ENCODE data around the gene ANO4.

Gene ANO4

DNA sequence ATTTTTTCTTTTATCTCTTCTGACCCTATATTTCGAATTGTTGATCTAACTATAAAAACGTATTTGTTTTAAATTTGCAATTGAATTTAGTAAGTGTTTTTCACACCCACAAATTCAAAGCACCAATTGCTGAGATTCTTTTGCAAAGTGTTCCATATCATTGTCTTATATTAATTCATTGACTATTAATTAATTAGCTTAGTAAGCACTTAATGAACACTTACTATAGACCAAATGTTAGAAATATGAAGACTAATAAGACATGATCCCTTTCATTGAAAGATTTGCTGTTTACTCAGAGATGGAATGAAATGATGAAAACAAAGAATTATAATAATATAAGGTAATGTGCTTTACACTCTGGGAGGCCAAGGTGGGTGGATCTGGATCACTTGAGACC, 14.2 kb downstream of the ANO4 start:
- DNase-seq (ENCODE audit: low read depth in 3 of 3): no peak

DNA sequence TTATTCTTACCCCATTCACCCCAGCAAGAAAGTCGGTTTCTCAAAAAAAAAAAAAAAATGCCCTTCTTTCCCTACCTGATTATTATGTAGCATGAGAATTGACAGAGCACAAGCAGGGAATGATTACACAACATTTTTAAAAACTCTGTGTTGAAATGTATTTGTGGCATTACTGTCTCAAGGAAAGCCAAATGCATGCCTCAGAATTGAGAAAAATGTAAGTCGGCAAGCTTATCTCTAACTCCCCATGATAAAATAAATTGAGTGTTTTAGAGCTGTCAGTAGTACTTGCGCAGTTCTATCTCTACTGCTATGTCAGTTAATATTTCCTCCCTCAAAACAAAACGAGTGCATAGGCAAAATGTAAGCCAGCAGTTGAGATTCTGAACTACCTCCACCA, 25.7 kb downstream of the ANO4 start:
- no peak for DNase-seq (ENCODE audit: low read depth in 3 of 3)

- DNase-seq (ENCODE audit: low read depth in 3 of 3): no peak
Observed at GRCh38 chr12:100823963-100824362, 29.4 kb downstream of the ANO4 start.

DNA sequence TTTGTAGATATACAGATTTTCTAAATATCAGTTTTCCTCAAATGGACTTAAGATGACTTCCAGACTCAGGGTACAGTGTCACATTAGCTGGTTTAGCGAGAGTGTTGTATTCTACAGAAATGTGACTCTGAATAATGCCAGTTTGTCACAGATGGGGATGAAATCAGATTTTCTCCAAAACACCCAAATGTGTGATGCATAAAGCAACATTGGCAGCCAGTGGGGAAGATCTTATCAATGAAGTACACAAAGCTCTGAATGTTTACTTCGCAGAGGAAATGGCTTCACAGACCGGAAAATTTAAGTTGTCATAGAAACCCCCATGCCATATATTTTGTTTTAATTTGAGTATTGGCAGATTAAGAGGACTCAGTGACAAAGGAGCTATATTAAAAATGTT, 29.9 kb downstream of the ANO4 start:
- no peak for DNase-seq (ENCODE audit: low read depth in 3 of 3)

- DNase-seq (ENCODE audit: low read depth in 3 of 3): no peak
Observed at GRCh38 chr12:100826323-100826722, 31.7 kb downstream of the ANO4 start.

DNA sequence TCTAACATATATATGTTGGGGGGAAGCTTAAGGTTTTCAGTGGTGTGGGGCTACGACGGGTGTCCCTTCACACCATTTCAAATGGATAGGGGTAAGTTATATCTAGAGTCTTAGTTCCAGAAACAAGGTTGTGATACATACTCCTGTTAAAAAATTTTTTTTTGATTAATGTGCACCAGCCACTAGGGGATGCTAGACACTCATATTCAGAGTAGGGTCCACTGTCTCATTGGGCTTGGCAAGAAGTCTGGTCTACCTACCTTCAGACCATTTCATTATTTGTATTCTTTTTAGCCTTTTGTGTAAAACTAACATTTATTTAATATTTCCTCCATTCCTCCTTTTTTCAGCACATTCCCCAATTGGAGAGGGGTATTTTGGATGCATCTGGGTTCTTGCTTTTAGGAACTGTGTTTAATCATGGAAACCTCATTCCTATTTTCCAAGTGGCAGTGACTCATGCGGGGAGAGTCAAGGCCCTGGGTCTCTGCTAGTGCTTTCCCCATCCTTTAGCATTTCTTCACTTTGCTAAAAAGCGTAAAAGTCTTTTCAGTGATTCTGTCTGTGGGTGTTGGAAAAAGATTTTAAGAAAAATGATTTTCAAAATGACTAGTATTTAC, 33.4 kb downstream of the ANO4 start:
- DNase-seq (ENCODE audit: low read depth in 3 of 3): no peak

- no peak for DNase-seq (ENCODE audit: low read depth in 3 of 3)
Observed at GRCh38 chr12:100830003-100830795, 35.6 kb downstream of the ANO4 start.

GRCh38 chr12:100833282-100833681, 38.7 kb downstream of the ANO4 start:
- no peak for DNase-seq (ENCODE audit: low read depth in 3 of 3)

GRCh38 chr12:100840748-100841147, 46.2 kb downstream of the ANO4 start:
- no peak for DNase-seq (ENCODE audit: low read depth in 3 of 3)

GRCh38 chr12:100842156-100842555, 47.6 kb downstream of the ANO4 start:
- no peak for DNase-seq (ENCODE audit: low read depth in 3 of 3)

GRCh38 chr12:100843061-100843460, 48.5 kb downstream of the ANO4 start:
- no peak for DNase-seq (ENCODE audit: low read depth in 3 of 3)

GRCh38 chr12:100845095-100845494, 50.5 kb downstream of the ANO4 start:
- no peak for DNase-seq (ENCODE audit: low read depth in 3 of 3)

- DNase-seq (ENCODE audit: low read depth in 3 of 3): no peak
Observed at GRCh38 chr12:100851637-100852036, 57.1 kb downstream of the ANO4 start.

DNA sequence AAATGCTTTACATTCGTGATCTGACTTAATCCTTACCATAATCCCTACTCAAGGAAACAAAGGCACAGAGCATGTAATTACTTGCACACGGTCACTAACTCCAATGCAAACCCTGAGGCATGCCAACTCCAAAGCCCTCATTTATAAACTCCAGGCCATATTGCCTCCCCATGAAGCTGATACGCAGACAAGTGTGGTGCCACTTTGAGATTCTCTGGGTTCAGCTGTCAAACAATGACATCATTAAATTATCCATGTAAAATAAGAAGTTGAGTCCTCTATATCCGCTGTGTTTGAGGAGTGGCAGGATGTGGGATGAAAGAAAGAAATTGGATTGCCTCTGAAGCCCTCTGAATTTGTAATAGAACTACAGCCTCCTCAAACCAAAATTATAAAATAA, 62.8 kb downstream of the ANO4 start:
- no peak for DNase-seq (ENCODE audit: low read depth in 3 of 3)

DNA sequence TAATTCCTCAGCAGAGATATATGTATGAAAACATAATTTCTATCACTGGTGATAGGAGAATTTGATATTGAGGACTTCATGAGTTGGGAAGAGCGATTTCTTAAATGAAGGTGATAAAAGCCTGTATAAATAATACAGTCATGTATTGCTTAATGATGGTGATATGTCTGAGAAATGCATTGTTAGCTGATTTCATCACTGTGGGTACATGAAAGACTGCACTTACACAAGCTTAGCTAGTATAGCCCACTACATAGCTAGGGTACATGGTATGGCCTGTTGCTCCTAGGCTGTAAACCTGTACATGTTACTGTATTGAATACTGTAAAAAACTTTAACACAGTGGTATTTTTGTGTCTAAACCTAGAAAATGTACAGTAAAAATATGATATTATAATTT, 63.4 kb downstream of the ANO4 start:
- DNase-seq (ENCODE audit: low read depth in 3 of 3): no peak

DNA sequence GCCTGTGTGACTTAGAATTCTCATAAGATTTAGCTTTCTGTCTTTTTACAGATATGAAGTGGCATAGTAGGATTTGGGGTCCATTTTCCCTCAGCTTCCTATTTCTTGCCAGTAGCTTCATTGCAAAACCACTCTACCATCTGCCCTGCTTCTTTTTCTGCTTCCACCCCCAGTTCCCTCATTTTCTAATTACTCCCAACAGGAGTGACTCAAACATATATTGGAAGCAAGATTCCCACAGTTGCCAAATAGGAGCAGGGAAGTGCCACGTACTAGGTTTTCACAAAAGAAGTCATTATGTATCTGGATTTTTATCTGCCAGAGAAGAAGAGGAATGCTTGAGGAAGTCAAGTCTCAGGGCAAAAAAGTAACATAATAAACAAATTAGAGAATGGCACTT, 64.1 kb downstream of the ANO4 start:
- no peak for DNase-seq (ENCODE audit: low read depth in 3 of 3)

- DNase-seq (ENCODE audit: low read depth in 3 of 3): no peak
Observed at GRCh38 chr12:100859063-100859627, 64.6 kb downstream of the ANO4 start.

DNA sequence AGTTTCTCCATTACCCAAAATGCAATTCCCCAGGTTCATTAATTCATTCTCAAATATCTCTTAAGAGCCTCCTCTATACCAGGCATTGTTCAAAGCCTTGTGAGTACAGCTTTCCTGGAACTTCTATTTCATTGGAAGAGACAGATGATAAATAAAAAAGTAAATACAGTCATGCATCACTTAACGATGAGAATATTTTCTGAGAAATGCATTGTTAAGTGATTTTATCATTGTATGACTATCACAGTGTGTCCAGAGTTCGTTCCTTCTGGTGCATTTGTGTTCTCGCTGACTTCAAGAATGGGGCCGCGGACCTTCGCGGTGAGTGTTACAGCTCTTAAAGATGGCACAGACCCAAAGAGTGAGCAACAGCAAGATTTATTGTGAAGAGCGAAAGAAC, 66.0 kb downstream of the ANO4 start:
- no peak for DNase-seq (ENCODE audit: low read depth in 3 of 3)

- DNase-seq (ENCODE audit: low read depth in 3 of 3): no peak
Observed at GRCh38 chr12:100862676-100863075, 68.1 kb downstream of the ANO4 start.

DNA sequence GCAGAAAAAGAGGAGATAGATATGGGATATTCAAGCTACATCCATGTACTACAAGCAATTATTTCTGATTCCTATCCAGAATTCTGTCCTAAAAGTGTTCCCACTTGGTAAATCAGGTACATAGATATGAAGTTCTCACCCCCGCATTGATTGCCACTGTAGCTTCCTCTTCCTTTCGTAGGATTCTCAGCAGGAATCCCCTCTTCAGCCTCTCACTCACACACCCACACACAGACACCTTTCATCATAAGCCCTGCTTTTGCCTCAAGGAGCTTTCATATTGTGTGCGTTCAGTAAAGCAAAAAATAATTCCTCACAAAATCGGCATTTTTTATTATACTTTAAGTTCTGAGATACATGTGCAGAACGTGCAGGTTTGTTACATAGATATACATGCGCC, 69.8 kb downstream of the ANO4 start:
- no peak for DNase-seq (ENCODE audit: low read depth in 3 of 3)

DNA sequence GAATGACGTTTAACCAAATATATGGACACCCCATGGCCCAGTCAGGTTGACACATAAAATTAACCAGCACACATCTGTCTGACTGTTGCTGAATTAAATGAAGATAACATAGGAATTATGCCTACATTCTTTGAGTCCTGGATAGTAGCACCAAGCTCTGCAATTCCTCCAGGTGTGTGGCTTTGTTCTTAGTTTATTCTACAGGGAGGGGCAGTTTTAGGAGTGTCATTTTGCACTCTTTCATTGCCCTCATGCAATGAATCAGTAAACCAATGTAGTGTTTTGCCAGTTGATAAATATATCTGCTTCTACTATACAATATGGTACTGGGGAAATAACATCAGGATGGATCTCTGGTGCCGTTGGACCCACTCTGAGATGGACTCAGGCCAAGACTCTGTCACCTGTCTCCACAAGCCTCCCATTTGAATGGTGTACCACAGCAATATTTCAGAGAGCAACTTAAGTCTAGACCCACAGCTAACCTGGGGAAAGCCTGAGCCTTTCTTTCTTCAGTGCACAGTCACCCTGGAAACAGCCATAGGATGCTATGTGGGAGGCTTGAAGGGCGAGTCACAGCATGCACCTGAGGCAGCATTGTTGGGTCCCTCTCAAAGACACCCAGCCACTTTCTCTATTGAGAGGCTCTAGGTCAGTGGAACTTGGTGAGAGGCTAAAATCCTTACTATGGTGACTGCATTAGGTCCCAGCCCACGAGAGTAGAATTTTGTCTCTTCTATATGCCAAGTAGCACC, 73.2 kb downstream of the ANO4 start:
- DNase-seq (ENCODE audit: low read depth in 3 of 3): no peak

GRCh38 chr12:100868487-100868886, 73.9 kb downstream of the ANO4 start:
- no peak for DNase-seq (ENCODE audit: low read depth in 3 of 3)
